Activated CD4-positive, alpha-beta T cell treated with anti-CD3 and anti-CD28 coated beads for 36 hours (primary cell): ENCODE data around the gene COL4A1. TPM values are rescaled to one million over a fixed set of nuclear protein-coding genes. Genes with fewer than 3 reads are reported as not detected.

Experiments
- ATAC-seq: fragments of 200-7000 bp; cut with Tn5 transposase; one replicate; pipeline ENCODE4 v1.10.0; 2021; ENCODE audit warnings: mild to moderate bottlenecking, moderate library complexity
- CTCF ChIA-PET: fragments of 350-600 bp; sonication (Branson Sonifier 250); formaldehyde crosslinking; loops from one replicate; lab custom pipeline; 2021; ENCODE audit warnings: antibody characterized with exemption; lab: Charles Lee
- POLR2A ChIA-PET: fragments of 350-600 bp; sonication (Branson Sonifier 250); formaldehyde crosslinking; loops from one replicate; lab custom pipeline; 2021; ENCODE audit warnings: antibody characterized with exemption, inconsistent platforms; lab: Charles Lee
- DNase-seq: peaks from one replicate; pipeline ENCODE4 v3.0.0-alpha.2; 2020
- H3K27ac Mint-ChIP-seq: one replicate; pipeline ENCODE4 v1.8.0; 2021; ENCODE audit warnings: mixed read lengths
- H3K27me3 Mint-ChIP-seq: one replicate; pipeline ENCODE4 v1.8.0; 2021; ENCODE audit warnings: mixed read lengths
- H3K36me3 Mint-ChIP-seq: one replicate; pipeline ENCODE4 v1.8.0; 2021; ENCODE audit warnings: low read depth, mixed read lengths
- H3K4me1 Mint-ChIP-seq: one replicate; pipeline ENCODE4 v1.8.0; 2021; ENCODE audit warnings: mixed read lengths
- H3K4me3 Mint-ChIP-seq: one replicate; pipeline ENCODE4 v1.8.0; 2021; ENCODE audit warnings: mild to moderate bottlenecking, moderate library complexity, mixed read lengths
- H3K9me3 Mint-ChIP-seq: one replicate; pipeline ENCODE4 v1.8.0; 2021; ENCODE audit warnings: low read depth, mixed read lengths
- intact Hi-C, 2 experiments: fragments of 100-400 bp; cut with DNase I in 1 of 2; cut with micrococcal nuclease in 1 of 2; formaldehyde crosslinking; loops; one replicate each; pipeline versions ENCODE4 v1.14.2 to v1.15.1; 2022 to 2024; cut with DNase I, micrococcal nuclease
- total RNA-seq, 2 experiments: library from RNA; stranded (reverse); gene quantifications; one replicate each; pipeline ENCODE4 v1.2.3, GENCODE V29; 2021

The COL4A1 gene
- total RNA-seq, 2 experiments from 2014 or later: 0.14 TPM; not detected in 1

GRCh38 chr13:110305544-110305943, 1.4 kb downstream of the COL4A1 start:
- CTCF ChIA-PET: no interaction called here
- no peaks in the 10 kb centered on the region for H3K9me3 Mint-ChIP-seq
- POLR2A ChIA-PET: no interaction called here

GRCh38 chr13:110305001-110305400, 2.0 kb downstream of the COL4A1 start:
- ATAC-seq (no peak), DNase-seq (no peak)
- no peaks in the 10 kb centered on the region for H3K36me3 Mint-ChIP-seq
- intact Hi-C loops: loop anchor here in 1 of 2 experiments (5.0 kb wide), 1 partner anchor 117 kb away; no protein-coding TSS in a partner anchor
- H3K27me3 Mint-ChIP-seq: peaks cover 66% of the 10 kb centered on the region
- H3K4me3 Mint-ChIP-seq: no peak overlapping the region
- H3K27ac Mint-ChIP-seq: no peak overlapping the region
- peaks cover 14% of the 10 kb centered on the region for H3K4me1 Mint-ChIP-seq
- POLR2A ChIA-PET: no interaction called here
- no peaks in the 10 kb centered on the region for H3K9me3 Mint-ChIP-seq
- CTCF ChIA-PET: no interaction called here

More at GRCh38 chr13:110305544-110305943, 1.4 kb downstream of the COL4A1 start:
- Mint-ChIP-seq H3K4me1 (peaks cover 14% of the 10 kb centered on the region), H3K27me3 (peaks cover 67% of the 10 kb centered on the region), H3K27ac (no peak overlapping the region), H3K36me3 (no peaks in the 10 kb centered on the region), H3K4me3 (no peak overlapping the region)
- DNase-seq: no peak
- intact Hi-C loops: loop anchor here in 1 of 2 experiments (5.0 kb wide), 1 partner anchor 117 kb away; no protein-coding TSS in a partner anchor
- no peak for ATAC-seq

GRCh38 chr13:110304256-110304655, 2.7 kb downstream of the COL4A1 start:
- CTCF ChIA-PET: interaction anchor here (1.0 kb wide), 1 partner anchor 152 kb away, joined by 3 read pairs; no protein-coding TSS in a partner anchor
- intact Hi-C loops: no loop called here
- Mint-ChIP-seq H3K9me3 (no peaks in the 10 kb centered on the region), H3K4me3 (no peak overlapping the region), H3K4me1 (peaks cover 14% of the 10 kb centered on the region), H3K36me3 (no peaks in the 10 kb centered on the region), H3K27me3 (peaks cover 65% of the 10 kb centered on the region), H3K27ac (no peak overlapping the region)
- no peak for ATAC-seq
- no peak for DNase-seq
- POLR2A ChIA-PET: no interaction called here

- Mint-ChIP-seq H3K27ac (no peak overlapping the region), H3K9me3 (no peaks in the 10 kb centered on the region), H3K4me1 (peaks cover 15% of the 10 kb centered on the region), H3K27me3 (peaks cover 62% of the 10 kb centered on the region), H3K4me3 (no peak overlapping the region), H3K36me3 (no peaks in the 10 kb centered on the region)
- intact Hi-C loops: no loop called here
- CTCF ChIA-PET: interaction anchor here (1.0 kb wide), 1 partner anchor 152 kb away, joined by 3 read pairs; no protein-coding TSS in a partner anchor
- ATAC-seq (no peak), DNase-seq (no peak)
- POLR2A ChIA-PET: no interaction called here
Observed at GRCh38 chr13:110303644-110304043, 3.3 kb downstream of the COL4A1 start.

GRCh38 chr13:110302997-110303396, 4.0 kb downstream of the COL4A1 start:
- intact Hi-C loops: no loop called here
- CTCF ChIA-PET: no interaction called here
- no peak for ATAC-seq
- no peak for DNase-seq
- Mint-ChIP-seq H3K4me3 (no peak overlapping the region), H3K36me3 (no peaks in the 10 kb centered on the region), H3K4me1 (peaks cover 13% of the 10 kb centered on the region), H3K27ac (no peak overlapping the region), H3K9me3 (no peaks in the 10 kb centered on the region), H3K27me3 (peaks cover 60% of the 10 kb centered on the region)
- POLR2A ChIA-PET: no interaction called here

- no peak for ATAC-seq
- H3K36me3 Mint-ChIP-seq: no peaks in the 10 kb centered on the region
- no peak overlapping the region for H3K4me3 Mint-ChIP-seq
- ChIA-PET CTCF (interaction anchor here (0.6 kb wide), 1 partner anchor 236 kb away, joined by 5 read pairs; no protein-coding TSS in a partner anchor), POLR2A (no interaction called here)
- DNase-seq: no peak
- H3K27me3 Mint-ChIP-seq: peaks cover 62% of the 10 kb centered on the region
- H3K27ac Mint-ChIP-seq: no peak overlapping the region
- peaks cover 10% of the 10 kb centered on the region for H3K4me1 Mint-ChIP-seq
- no peaks in the 10 kb centered on the region for H3K9me3 Mint-ChIP-seq
- intact Hi-C loops: no loop called here
Observed at GRCh38 chr13:110301606-110302553, 5.1 kb downstream of the COL4A1 start.

GRCh38 chr13:110301083-110301482, 5.9 kb downstream of the COL4A1 start:
- Mint-ChIP-seq H3K36me3 (no peaks in the 10 kb centered on the region), H3K4me1 (peaks cover 10% of the 10 kb centered on the region), H3K9me3 (no peaks in the 10 kb centered on the region), H3K4me3 (no peak overlapping the region), H3K27ac (no peak overlapping the region), H3K27me3 (peaks cover 66% of the 10 kb centered on the region)
- no peak for DNase-seq
- ChIA-PET POLR2A (no interaction called here), CTCF (interaction anchor here (0.6 kb wide), 2 partner anchors 43 to 237 kb away, joined by 3 to 5 read pairs; no protein-coding TSS in a partner anchor)
- no peak for ATAC-seq
- intact Hi-C loops: no loop called here

GRCh38 chr13:110300090-110300815, 6.7 kb downstream of the COL4A1 start:
- Mint-ChIP-seq H3K4me3 (no peak overlapping the region), H3K27ac (no peak overlapping the region), H3K9me3 (no peaks in the 10 kb centered on the region), H3K27me3 (peaks cover 63% of the 10 kb centered on the region), H3K36me3 (no peaks in the 10 kb centered on the region), H3K4me1 (peaks cover 8% of the 10 kb centered on the region)
- DNase-seq: no peak
- POLR2A ChIA-PET: no interaction called here
- intact Hi-C loops: no loop called here
- CTCF ChIA-PET: interaction anchor here (0.6 kb wide), 1 partner anchor 44 kb away, joined by 3 read pairs; no protein-coding TSS in a partner anchor
- no peak for ATAC-seq

- no peaks in the 10 kb centered on the region for H3K9me3 Mint-ChIP-seq
- ATAC-seq: no peak
- CTCF ChIA-PET: no interaction called here
Observed at GRCh38 chr13:110299283-110299840, 7.6 kb downstream of the COL4A1 start.

GRCh38 chr13:110298505-110299282, 8.3 kb downstream of the COL4A1 start:
- ATAC-seq (peak; percentile 95), DNase-seq (peak; percentile 76)
- POLR2A ChIA-PET: no interaction called here
- H3K36me3 Mint-ChIP-seq: no peaks in the 10 kb centered on the region
- CTCF ChIA-PET: no interaction called here
- intact Hi-C loops: no loop called here
- H3K4me3 Mint-ChIP-seq: no peak overlapping the region
- peaks cover 8% of the 10 kb centered on the region for H3K4me1 Mint-ChIP-seq
- peaks cover 56% of the 10 kb centered on the region for H3K27me3 Mint-ChIP-seq
- no peak overlapping the region for H3K27ac Mint-ChIP-seq
- H3K9me3 Mint-ChIP-seq: no peaks in the 10 kb centered on the region

More at GRCh38 chr13:110299283-110299840, 7.6 kb downstream of the COL4A1 start:
- H3K4me1 Mint-ChIP-seq: peaks cover 8% of the 10 kb centered on the region
- H3K27ac Mint-ChIP-seq: no peak overlapping the region
- POLR2A ChIA-PET: no interaction called here
- H3K4me3 Mint-ChIP-seq: no peak overlapping the region
- intact Hi-C loops: no loop called here
- no peak for DNase-seq
- H3K27me3 Mint-ChIP-seq: peaks cover 56% of the 10 kb centered on the region
- H3K36me3 Mint-ChIP-seq: no peaks in the 10 kb centered on the region
